ENCODE measurements around the gene FBXL14. TPM values are rescaled to one million over a fixed set of nuclear protein-coding genes. Genes with fewer than 3 reads are reported as not detected.

FBXL14 gene
- total RNA-seq, 1 donor from 2014 or later, result 16.7 TPM

DNA sequence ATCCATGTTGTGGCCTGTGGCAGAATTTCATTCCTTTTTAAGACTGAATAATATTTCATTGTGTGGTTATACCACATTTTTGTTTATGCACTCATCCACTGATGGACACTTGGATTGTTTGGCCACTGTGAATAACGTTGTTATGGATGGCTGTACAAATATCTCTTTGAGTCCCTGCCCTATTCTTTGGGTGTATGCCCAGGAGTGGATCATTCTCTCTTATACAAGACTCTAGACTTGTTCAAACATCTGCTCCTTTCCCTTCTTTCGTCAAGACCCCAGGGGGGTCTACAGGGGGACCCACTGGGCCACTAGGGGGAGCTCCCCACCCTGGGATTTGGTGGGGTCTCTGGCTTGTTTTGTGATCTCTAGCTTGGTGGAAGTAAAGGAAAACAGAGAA is 77.4 kb downstream of the FBXL14 start:
- Mint-ChIP-seq H3K27ac (peak overlapping the region; percentile 32), H3K4me1 (ENCODE audit: unreplicated experiment) (peaks cover 4% of the 10 kb centered on the region), H3K4me3 (peak overlapping the region; percentile 13), H3K36me3 (peaks cover 18% of the 10 kb centered on the region), H3K9me3 (peaks cover 9% of the 10 kb centered on the region), H3K27me3 (peaks cover 20% of the 10 kb centered on the region)
- peak; percentile 74 for TF ChIP-seq CTCF (conservative IDR thresholded peaks at IDR 0.05)
- DNase-seq (ENCODE audit: extremely low spot score, unreplicated experiment), result no peak

Other genes with a start within 250 kb of the FBXL14 start
- gene WNT5B, start 34.6 kb upstream of the FBXL14 start, total RNA-seq (ENCODE audit: low replicate concordance), result 11.3 and 42.9 TPM in 2 replicates
- gene ADIPOR2, start 96.5 kb upstream of the FBXL14 start, total RNA-seq (ENCODE audit: low replicate concordance), result 49.2 and 103 TPM in 2 replicates
- gene LRTM2, start 226.0 kb upstream of the FBXL14 start, total RNA-seq (ENCODE audit: low replicate concordance), result 0.12 and 0.95 TPM in 2 replicates